ENCODE results near the gene PTPRA. TPM values are rescaled to one million over a fixed set of nuclear protein-coding genes. Genes with fewer than 3 reads are reported as not detected.

PTPRA gene
- total RNA-seq, 4 donors from 2014 or later = 54.1 to 85.4 (median 67.0) TPM

GRCh38 chr20:3000852-3001523 lies 127.7 kb downstream of the PTPRA start:
- no peak overlapping the region for H3K4me3 ChIP-seq
- no peak overlapping the region for H3K27ac ChIP-seq
- no peaks in the 10 kb centered on the region for H3K4me1 ChIP-seq
- WGBS, 2 donors (ENCODE audit: low coverage in 1 of 2) = 21 to 45% methylated on average over 5 to 7 of the region's 7 CpGs
- peaks cover 0 to 50% of the 10 kb centered on the region in 2 donors for H3K36me3 ChIP-seq
- ATAC-seq = peak; percentile 46
- H3K27me3 ChIP-seq = no peaks in the 10 kb centered on the region
- TF ChIP-seq EP300 (IDR thresholded peaks at IDR 0.05) (no peak), CTCF (IDR thresholded peaks at IDR 0.05) (peak in 3 of 4 experiments; percentile 22 to 41 (median 29))
- H3K9me3 ChIP-seq = no peaks in the 10 kb centered on the region

- TF ChIP-seq EP300 (IDR thresholded peaks at IDR 0.05) (no peak), CTCF (IDR thresholded peaks at IDR 0.05) (no peak), POLR2A (IDR thresholded peaks at IDR 0.05) (no peak), POLR2AphosphoS5 (IDR thresholded peaks at IDR 0.05) (no peak)
- peaks cover 4 to 65% of the 10 kb centered on the region in 2 donors for H3K36me3 ChIP-seq
Observed at GRCh38 chr20:3003416-3003815, 130.1 kb downstream of the PTPRA start.

GRCh38 chr20:3010985-3011723 lies 137.9 kb downstream of the PTPRA start:
- ATAC-seq = no peak
- Histone ChIP-seq H3K36me3 (peaks cover 3 to 98% of the 10 kb centered on the region in 2 donors), H3K4me3 (no peak overlapping the region), H3K27ac (no peak overlapping the region), H3K9me3 (no peaks in the 10 kb centered on the region), H3K27me3 (no peaks in the 10 kb centered on the region), H3K4me1 (no peaks in the 10 kb centered on the region)
- 50 to 58% methylated on average over 1 of the region's 1 CpG for WGBS, 2 donors (ENCODE audit: low coverage in 1 of 2)
- TF ChIP-seq EP300 (IDR thresholded peaks at IDR 0.05) (no peak), POLR2A (IDR thresholded peaks at IDR 0.05) (no peak), POLR2AphosphoS5 (IDR thresholded peaks at IDR 0.05) (no peak), CTCF (IDR thresholded peaks at IDR 0.05) (no peak)

More at GRCh38 chr20:3003416-3003815, 130.1 kb downstream of the PTPRA start:
- Histone ChIP-seq H3K9me3 (no peaks in the 10 kb centered on the region), H3K4me1 (no peaks in the 10 kb centered on the region), H3K4me3 (no peak overlapping the region), H3K27me3 (no peaks in the 10 kb centered on the region), H3K27ac (no peak overlapping the region)
- no peak for ATAC-seq
- 69 to 80% methylated on average over 1 to 2 of the region's 2 CpGs for WGBS, 2 donors (ENCODE audit: low coverage in 1 of 2)

- Histone ChIP-seq H3K4me1 (no peaks in the 10 kb centered on the region), H3K27ac (no peak overlapping the region), H3K27me3 (no peaks in the 10 kb centered on the region), H3K9me3 (no peaks in the 10 kb centered on the region), H3K4me3 (no peak overlapping the region), H3K36me3 (peaks cover 0 to 98% of the 10 kb centered on the region in 2 donors)
- no peak for ATAC-seq
- no peak for TF ChIP-seq POLR2AphosphoS5 (IDR thresholded peaks at IDR 0.05)
- WGBS, 2 donors (ENCODE audit: low coverage in 1 of 2) = 33 to 100% methylated on average over 1 of the region's 3 CpGs
Observed at GRCh38 chr20:3011752-3012151, 138.5 kb downstream of the PTPRA start.

- no peaks in the 10 kb centered on the region for H3K27me3 ChIP-seq
- no peaks in the 10 kb centered on the region for H3K9me3 ChIP-seq
- no peaks in the 10 kb centered on the region for H3K4me1 ChIP-seq
- no peak overlapping the region for H3K27ac ChIP-seq
- no peak overlapping the region for H3K4me3 ChIP-seq
- ATAC-seq = no peak
- H3K36me3 ChIP-seq = peaks cover 0 to 85% of the 10 kb centered on the region in 2 donors
- TF ChIP-seq POLR2AphosphoS5 (IDR thresholded peaks at IDR 0.05) (no peak), POLR2A (IDR thresholded peaks at IDR 0.05) (no peak), EP300 (IDR thresholded peaks at IDR 0.05) (no peak), CTCF (IDR thresholded peaks at IDR 0.05) (no peak)
- WGBS, 2 donors (ENCODE audit: low coverage in 1 of 2) = 96 to 100% methylated on average over 2 to 5 of the region's 5 CpGs
Observed at GRCh38 chr20:3013771-3014170, 140.5 kb downstream of the PTPRA start.
